ENCODE results near the gene BMS1.
"Not testable (repeated sequence)": the region's sequence is repeated elsewhere in the genome, so short reads cannot be mapped to it uniquely, and the experiment has no call there.

Gene BMS1, protein sequence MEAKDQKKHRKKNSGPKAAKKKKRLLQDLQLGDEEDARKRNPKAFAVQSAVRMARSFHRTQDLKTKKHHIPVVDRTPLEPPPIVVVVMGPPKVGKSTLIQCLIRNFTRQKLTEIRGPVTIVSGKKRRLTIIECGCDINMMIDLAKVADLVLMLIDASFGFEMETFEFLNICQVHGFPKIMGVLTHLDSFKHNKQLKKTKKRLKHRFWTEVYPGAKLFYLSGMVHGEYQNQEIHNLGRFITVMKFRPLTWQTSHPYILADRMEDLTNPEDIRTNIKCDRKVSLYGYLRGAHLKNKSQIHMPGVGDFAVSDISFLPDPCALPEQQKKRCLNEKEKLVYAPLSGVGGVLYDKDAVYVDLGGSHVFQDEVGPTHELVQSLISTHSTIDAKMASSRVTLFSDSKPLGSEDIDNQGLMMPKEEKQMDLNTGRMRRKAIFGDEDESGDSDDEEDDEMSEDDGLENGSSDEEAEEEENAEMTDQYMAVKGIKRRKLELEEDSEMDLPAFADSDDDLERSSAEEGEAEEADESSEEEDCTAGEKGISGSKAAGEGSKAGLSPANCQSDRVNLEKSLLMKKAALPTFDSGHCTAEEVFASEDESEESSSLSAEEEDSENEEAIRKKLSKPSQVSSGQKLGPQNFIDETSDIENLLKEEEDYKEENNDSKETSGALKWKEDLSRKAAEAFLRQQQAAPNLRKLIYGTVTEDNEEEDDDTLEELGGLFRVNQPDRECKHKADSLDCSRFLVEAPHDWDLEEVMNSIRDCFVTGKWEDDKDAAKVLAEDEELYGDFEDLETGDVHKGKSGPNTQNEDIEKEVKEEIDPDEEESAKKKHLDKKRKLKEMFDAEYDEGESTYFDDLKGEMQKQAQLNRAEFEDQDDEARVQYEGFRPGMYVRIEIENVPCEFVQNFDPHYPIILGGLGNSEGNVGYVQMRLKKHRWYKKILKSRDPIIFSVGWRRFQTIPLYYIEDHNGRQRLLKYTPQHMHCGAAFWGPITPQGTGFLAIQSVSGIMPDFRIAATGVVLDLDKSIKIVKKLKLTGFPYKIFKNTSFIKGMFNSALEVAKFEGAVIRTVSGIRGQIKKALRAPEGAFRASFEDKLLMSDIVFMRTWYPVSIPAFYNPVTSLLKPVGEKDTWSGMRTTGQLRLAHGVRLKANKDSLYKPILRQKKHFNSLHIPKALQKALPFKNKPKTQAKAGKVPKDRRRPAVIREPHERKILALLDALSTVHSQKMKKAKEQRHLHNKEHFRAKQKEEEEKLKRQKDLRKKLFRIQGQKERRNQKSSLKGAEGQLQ

DNA sequence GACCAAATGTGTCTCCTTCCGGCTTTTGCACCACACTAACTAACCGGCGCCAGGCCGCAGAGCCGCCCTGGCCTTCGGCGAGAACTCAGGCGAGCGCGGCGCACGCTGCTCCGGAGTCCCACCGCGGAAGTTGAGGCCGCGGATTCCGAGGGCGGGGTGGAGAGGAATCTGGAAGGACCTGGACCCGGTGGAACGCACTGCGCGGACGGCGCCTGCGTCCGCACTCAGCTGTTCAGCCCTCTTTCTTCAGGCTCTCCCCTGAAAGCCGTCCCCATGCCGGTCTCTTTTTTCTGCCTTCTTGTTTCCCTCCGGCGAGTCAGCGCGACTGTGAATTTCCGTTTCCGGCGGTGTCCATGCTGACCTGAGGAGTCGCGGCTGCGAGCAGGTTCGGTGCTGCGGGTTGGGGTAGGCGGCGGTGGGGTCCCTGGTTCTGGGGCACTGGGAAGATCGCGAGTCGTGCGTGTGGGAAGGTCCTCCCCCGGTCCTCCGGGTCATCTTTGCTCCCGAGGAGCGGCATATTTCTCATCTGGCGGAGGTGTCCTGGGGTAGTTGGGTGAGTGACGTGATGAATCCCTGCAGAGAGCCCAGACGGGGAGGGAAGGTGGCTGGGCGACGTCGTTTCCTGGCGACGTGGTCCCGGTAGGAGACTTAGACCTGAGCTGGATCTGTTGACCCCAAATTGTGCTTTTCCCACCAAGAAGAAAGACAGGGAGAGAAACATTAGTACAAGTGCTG is at the start of gene BMS1:
Gene BMS1, plus strand, starts transcription at position 350 of the 735 bp plus-strand sequence. CDS start 1,600 bp downstream, outside the sequence.
- peak within 1 kb of the TSS; percentile 88 for H3K9ac ChIP-seq (ENCODE audit: low read length)
- H3K4me1 ChIP-seq (ENCODE audit: control insufficient read depth, insufficient read depth, low read length) = peaks cover 2% of the 10 kb centered on the region
- peak within 1 kb of the TSS; percentile 85 for H3K4me3 ChIP-seq (ENCODE audit: low read length)
- no peaks in the 10 kb centered on the region for H3K27me3 ChIP-seq (ENCODE audit: control insufficient read depth, insufficient read depth, low read length)
- H3K27ac ChIP-seq (ENCODE audit: low read depth, low read length) = peak within 1 kb of the TSS; percentile 82
- peaks cover 14% of the 10 kb centered on the region for H3K36me3 ChIP-seq (ENCODE audit: control insufficient read depth, insufficient read depth, low read length)

DNA sequence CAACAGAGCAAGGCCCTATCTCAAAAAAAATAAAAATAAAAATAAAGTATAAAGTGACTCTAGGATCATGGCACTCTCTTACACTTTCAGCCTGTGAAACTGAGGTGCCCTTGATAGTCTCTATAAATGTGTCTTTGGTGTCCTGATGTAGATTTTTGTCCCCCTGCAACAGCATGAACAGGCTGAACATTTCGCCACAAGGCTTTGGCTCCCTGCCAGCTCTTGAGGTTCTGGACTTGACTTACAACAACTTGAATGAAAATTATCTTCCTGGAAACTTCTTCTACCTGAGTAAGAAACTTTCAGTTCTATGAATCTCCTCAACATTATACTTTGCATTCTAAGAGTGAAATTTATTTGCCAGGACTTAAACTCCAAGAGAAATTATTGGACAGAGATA is 48.1 kb upstream of the BMS1 start:
- Histone ChIP-seq H3K4me3 (ENCODE audit: low read length) (no peak overlapping the region), H3K4me1 (ENCODE audit: control insufficient read depth, insufficient read depth, low read length) (no peaks in the 10 kb centered on the region), H3K27ac (ENCODE audit: low read depth, low read length) (no peak overlapping the region), H3K27me3 (ENCODE audit: control insufficient read depth, insufficient read depth, low read length) (no peaks in the 10 kb centered on the region), H3K36me3 (ENCODE audit: control insufficient read depth, insufficient read depth, low read length) (no peaks in the 10 kb centered on the region), H3K9ac (ENCODE audit: low read length) (no peak overlapping the region)

DNA sequence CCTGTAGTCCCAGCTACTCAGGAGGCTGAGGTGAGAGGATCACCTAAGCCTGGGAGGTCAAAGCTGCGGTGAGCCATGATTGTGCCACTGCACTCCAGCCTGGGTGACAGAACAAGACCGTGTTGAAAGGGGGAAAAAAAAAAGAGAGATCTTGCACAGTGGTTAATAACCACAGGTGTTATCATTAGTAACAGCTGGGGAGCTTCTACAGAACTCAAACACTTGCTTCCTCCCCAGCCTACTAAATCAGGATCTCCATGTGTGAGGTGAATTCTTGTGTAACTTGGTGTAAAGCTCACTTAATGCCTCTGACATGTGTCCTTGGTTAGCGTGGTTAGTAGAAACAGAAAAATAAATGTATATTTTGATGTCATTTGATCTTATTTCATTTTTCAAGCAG is 43.9 kb upstream of the BMS1 start:
- no peak overlapping the region for H3K9ac ChIP-seq (ENCODE audit: low read length)
- no peak overlapping the region for H3K27ac ChIP-seq (ENCODE audit: low read depth, low read length)
- no peak overlapping the region for H3K4me3 ChIP-seq (ENCODE audit: low read length)
- H3K36me3 ChIP-seq (ENCODE audit: control insufficient read depth, insufficient read depth, low read length) = no peaks in the 10 kb centered on the region
- H3K27me3 ChIP-seq (ENCODE audit: control insufficient read depth, insufficient read depth, low read length) = no peaks in the 10 kb centered on the region
- H3K4me1 ChIP-seq (ENCODE audit: control insufficient read depth, insufficient read depth, low read length) = no peaks in the 10 kb centered on the region

DNA sequence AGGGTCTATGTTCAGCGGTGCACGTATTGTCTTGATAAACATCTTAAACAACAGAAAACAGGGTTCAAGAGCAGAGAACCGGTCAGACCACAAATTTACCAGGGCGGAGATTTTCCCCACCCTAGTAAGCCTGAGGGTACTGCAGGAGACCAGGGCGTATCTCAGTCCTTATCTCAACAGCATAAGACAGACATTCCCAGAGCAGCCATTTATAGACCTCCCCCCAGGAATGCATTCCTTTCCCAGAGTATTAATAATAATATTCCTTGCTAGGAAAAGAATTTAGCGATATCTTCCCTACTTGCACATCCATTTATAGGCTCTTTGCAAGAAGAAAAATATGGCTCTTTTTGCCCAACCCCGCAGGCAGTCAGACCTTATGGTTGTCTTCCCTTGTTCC is 41.1 kb upstream of the BMS1 start:
- not testable (repeated sequence) for H3K27ac ChIP-seq (ENCODE audit: low read depth, low read length); H3K4me3 ChIP-seq (ENCODE audit: low read length); H3K9ac ChIP-seq (ENCODE audit: low read length); H3K27me3 ChIP-seq (ENCODE audit: control insufficient read depth, insufficient read depth, low read length); H3K36me3 ChIP-seq (ENCODE audit: control insufficient read depth, insufficient read depth, low read length); H3K4me1 ChIP-seq (ENCODE audit: control insufficient read depth, insufficient read depth, low read length)

DNA sequence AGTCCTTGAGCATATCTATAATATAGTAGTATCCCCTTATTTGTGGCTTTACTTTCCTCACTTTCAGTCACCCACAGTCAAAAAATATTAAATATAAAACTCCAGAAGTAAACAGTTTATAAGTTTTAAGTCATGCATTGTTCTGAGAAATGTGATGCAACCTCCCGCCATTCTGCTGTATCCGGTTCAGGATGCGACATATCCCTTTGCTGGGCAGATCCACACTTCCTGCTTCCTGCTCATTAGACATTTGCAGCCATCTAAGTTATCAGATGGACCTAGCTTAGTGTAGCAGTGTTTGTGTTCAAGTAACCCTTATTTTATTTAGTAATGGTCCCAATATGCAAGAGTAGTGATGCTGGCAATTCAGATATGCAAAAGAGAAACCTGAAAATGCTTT is 38.9 kb upstream of the BMS1 start:
- Histone ChIP-seq H3K4me3 (ENCODE audit: low read length) (no peak overlapping the region), H3K9ac (ENCODE audit: low read length) (no peak overlapping the region), H3K36me3 (ENCODE audit: control insufficient read depth, insufficient read depth, low read length) (no peaks in the 10 kb centered on the region), H3K27ac (ENCODE audit: low read depth, low read length) (no peak overlapping the region), H3K27me3 (ENCODE audit: control insufficient read depth, insufficient read depth, low read length) (no peaks in the 10 kb centered on the region), H3K4me1 (ENCODE audit: control insufficient read depth, insufficient read depth, low read length) (no peaks in the 10 kb centered on the region)

DNA sequence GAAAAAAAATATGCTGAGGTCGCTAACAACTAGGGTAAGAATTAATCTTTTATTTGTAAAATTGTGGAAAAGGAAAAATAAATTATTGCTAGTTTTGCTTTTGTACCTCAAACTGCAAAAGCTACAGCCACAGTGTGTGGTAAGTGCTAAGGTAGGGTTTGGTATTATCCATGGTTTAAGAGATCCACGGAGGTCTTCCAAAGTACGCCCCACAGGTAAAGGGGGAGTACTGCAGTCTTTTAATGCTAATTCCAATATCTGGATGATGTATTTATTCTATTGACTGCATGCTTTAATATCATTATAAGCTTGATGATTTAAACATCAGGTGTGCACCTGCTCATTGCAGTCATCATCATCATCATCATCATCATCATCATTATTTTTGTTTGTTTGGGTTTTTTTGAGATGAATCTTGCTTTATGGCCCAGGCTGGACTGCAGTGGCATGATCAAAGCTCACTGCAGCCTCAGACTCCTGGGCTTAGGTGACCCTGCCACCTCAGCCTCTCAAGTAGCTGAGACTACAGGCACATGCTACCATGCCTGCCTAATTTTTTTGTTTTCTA is 38.4 kb upstream of the BMS1 start:
- no peak overlapping the region for H3K9ac ChIP-seq (ENCODE audit: low read length)
- H3K4me3 ChIP-seq (ENCODE audit: low read length) = no peak overlapping the region
- no peaks in the 10 kb centered on the region for H3K27me3 ChIP-seq (ENCODE audit: control insufficient read depth, insufficient read depth, low read length)
- no peaks in the 10 kb centered on the region for H3K36me3 ChIP-seq (ENCODE audit: control insufficient read depth, insufficient read depth, low read length)
- H3K27ac ChIP-seq (ENCODE audit: low read depth, low read length) = no peak overlapping the region
- no peaks in the 10 kb centered on the region for H3K4me1 ChIP-seq (ENCODE audit: control insufficient read depth, insufficient read depth, low read length)

DNA sequence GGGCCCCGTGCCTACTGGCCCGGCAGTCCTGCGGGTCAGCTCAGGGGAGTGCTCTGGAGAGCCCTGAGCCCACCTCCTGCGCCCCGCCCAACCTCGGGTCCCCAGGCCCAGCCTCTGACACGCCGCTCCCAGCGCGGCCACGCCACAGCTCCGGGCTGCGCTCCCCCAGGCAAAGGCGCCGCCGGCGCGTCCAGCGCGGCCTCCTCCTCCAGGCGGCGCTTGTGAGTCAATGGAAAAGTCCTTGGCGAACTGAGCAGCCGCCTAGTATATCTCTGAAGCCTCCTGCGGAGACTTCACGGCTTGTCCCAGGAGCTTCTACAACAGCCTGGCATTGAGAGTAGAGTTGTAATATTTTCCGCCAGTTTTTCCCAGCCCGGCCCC is 29.5 kb upstream of the BMS1 start:
- no peak overlapping the region for H3K9ac ChIP-seq (ENCODE audit: low read length)
- H3K4me3 ChIP-seq (ENCODE audit: low read length) = peak overlapping the region; percentile 84
- H3K36me3 ChIP-seq (ENCODE audit: control insufficient read depth, insufficient read depth, low read length) = no peaks in the 10 kb centered on the region
- peak overlapping the region; percentile 36 for H3K27ac ChIP-seq (ENCODE audit: low read depth, low read length)
- H3K27me3 ChIP-seq (ENCODE audit: control insufficient read depth, insufficient read depth, low read length) = peaks cover 18% of the 10 kb centered on the region
- no peaks in the 10 kb centered on the region for H3K4me1 ChIP-seq (ENCODE audit: control insufficient read depth, insufficient read depth, low read length)

DNA sequence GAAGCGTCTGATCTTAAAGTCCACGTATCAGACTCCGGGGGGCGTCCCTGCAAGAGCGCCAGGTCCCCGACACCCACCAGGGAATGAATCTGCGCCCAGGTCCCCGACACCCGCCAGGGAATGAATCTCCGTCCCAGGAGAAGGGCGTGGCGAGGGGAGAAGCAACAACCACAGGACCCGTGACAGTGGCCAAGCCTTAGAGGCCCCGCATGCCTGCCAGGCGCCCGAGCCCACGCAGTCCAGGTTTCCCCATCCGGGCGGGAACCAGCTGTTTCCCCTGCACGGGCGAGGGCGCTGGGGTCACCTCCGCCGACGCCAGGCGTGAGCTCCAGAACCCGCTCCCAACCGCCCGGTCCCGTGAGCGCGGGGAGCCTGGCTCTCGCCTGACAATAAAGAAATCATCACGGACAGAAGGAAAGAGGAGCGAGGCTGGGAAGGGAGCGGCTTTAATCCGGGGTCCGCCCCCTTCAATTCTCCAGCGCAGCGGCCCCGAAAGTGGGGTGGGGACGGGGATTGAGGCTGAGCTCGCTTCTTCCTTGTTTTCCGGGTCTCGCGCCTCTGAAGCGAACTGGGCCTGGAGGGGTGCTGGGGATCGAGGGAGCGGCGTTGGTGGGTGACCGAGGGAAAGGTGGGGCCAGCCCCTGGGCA is 29.0 kb upstream of the BMS1 start:
- H3K4me3 ChIP-seq (ENCODE audit: low read length) = peak overlapping the region; percentile 84
- peak overlapping the region; percentile 36 for H3K27ac ChIP-seq (ENCODE audit: low read depth, low read length)
- no peaks in the 10 kb centered on the region for H3K4me1 ChIP-seq (ENCODE audit: control insufficient read depth, insufficient read depth, low read length)
- H3K9ac ChIP-seq (ENCODE audit: low read length) = peak overlapping the region; percentile 49
- H3K36me3 ChIP-seq (ENCODE audit: control insufficient read depth, insufficient read depth, low read length) = no peaks in the 10 kb centered on the region
- peaks cover 18% of the 10 kb centered on the region for H3K27me3 ChIP-seq (ENCODE audit: control insufficient read depth, insufficient read depth, low read length)

DNA sequence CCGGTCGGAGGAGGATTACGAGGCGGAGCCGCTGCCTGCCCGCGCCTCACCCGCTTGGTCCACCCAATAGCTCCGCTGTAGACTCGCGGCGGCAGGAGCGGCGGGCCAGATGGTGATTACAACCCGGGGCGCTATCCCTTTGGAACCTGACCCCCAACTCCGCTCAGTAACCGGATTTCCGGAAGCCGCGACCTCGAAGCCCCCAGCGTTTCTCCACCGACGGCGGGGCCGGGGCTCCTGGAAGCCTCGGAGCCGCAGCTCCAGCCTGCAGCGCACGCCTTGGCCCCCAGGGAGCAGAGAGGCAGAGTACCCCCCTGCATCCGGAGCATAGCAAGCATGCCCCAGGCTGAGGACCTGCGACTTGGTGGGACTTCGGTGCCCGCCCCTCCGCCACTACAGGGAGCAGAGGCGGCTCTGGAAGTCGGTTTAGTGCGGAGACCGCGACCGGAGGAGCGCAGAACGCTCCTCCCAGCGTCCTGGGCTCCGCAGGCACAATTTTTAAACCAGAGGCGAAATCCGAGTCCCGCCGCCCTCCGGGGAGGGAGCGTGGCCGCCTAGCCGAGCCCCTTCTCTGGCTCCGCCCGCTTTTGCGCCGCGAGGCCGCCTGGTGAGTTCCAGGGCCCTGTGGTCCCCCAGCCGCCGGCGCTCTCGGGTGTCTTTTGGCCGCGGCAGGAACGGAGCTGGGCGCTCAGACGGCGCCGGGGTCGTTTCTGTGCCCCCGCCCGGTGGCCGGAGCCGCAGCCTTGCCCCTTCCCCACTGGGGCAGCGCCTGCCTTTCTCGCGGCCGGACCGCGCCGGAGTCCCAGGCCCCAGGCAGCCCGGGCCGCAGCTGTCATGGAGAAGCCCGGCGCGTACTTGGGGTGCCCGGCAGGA is 28.2 kb upstream of the BMS1 start:
- no peak overlapping the region for H3K9ac ChIP-seq (ENCODE audit: low read length)
- peaks cover 18% of the 10 kb centered on the region for H3K27me3 ChIP-seq (ENCODE audit: control insufficient read depth, insufficient read depth, low read length)
- H3K36me3 ChIP-seq (ENCODE audit: control insufficient read depth, insufficient read depth, low read length) = no peaks in the 10 kb centered on the region
- no peak overlapping the region for H3K27ac ChIP-seq (ENCODE audit: low read depth, low read length)
- H3K4me1 ChIP-seq (ENCODE audit: control insufficient read depth, insufficient read depth, low read length) = no peaks in the 10 kb centered on the region
- peak overlapping the region; percentile 84 for H3K4me3 ChIP-seq (ENCODE audit: low read length)

DNA sequence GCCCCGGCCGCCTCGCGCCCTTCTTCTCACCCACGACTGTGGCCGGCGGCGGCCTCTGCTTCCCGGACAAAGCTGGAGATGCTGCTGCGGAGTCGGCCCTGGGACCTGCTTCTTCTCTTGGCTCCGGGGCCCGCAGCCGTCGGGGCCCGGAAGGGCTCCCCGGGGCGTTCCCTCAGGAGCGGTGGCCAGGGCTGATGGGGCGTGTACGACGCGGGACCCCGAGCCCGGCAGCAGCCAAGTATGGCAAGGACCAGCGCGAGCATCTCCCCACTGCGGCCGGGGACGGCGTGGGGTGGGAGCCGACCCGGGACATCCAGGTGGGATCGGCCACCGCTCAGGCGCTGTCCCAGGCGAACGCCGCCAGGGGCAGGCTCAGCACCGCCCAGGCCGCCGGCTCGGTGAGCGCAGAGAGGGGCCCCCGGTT is 27.6 kb upstream of the BMS1 start:
- Histone ChIP-seq H3K4me1 (ENCODE audit: control insufficient read depth, insufficient read depth, low read length) (no peaks in the 10 kb centered on the region), H3K36me3 (ENCODE audit: control insufficient read depth, insufficient read depth, low read length) (no peaks in the 10 kb centered on the region), H3K27ac (ENCODE audit: low read depth, low read length) (no peak overlapping the region), H3K27me3 (ENCODE audit: control insufficient read depth, insufficient read depth, low read length) (peaks cover 18% of the 10 kb centered on the region), H3K9ac (ENCODE audit: low read length) (no peak overlapping the region), H3K4me3 (ENCODE audit: low read length) (peak overlapping the region; percentile 84)
